ENCODE results near the gene ZBP1.

- TF ChIP-seq CTCF (IDR thresholded peaks at IDR 0.05) (no peak), POLR2A (IDR thresholded peaks at IDR 0.05) (no peak), POLR2AphosphoS5 (IDR thresholded peaks at IDR 0.05) (no peak), EP300 (IDR thresholded peaks at IDR 0.05) (no peak)
These were observed 9.8 kb downstream of the ZBP1 start for GRCh38 chr20:57610261-57610952.
